GM12878 (cell line): ENCODE measurements around the gene ROBO1. TPM values are rescaled to one million over a fixed set of nuclear protein-coding genes. Genes with fewer than 3 reads are reported as not detected.

Experiments used
- ATAC-seq: fragments of 200-7000 bp; cut with Tn5 transposase; 3 replicates; pipeline ENCODE4 v1.9.1; 2020; ENCODE audit warnings: mild to moderate bottlenecking, moderate library complexity
- BruUV-seq: library from RNA; stranded (reverse); fragments of 400-500 nt; replicated peaks from 2 replicates; lab custom pipeline; 2021; lab: Mats Ljungman, UMichigan
- CTCF ChIA-PET: fragments of 300-600 bp; sonication (Branson Sonifier 250); formaldehyde crosslinking; extraction: SDS; loops from one replicate; lab custom pipeline; 2021; ENCODE audit warnings: inconsistent platforms; lab: Yijun Ruan, JAX
- POLR2A ChIA-PET: fragments of 350-600 bp; formaldehyde crosslinking; extraction: SDS; loops from one replicate; lab custom pipeline; 2021; ENCODE audit warnings: inconsistent platforms; lab: Charles Lee
- RAD21 ChIA-PET: fragments of 300-600 bp; sonication (Branson Sonifier 250); formaldehyde crosslinking; loops from one replicate; lab custom pipeline; 2023; ENCODE audit warnings: antibody characterized with exemption; ENCODE audit not compliant: unreplicated experiment; lab: Charles Lee
- SMC1A ChIA-PET: fragments of 300-600 bp; sonication (Branson Sonifier 250); formaldehyde crosslinking; loops from one replicate; lab custom pipeline; 2023; ENCODE audit not compliant: unreplicated experiment, uncharacterized antibody; lab: Charles Lee
- DNase-seq: peaks from one replicate; pipeline ENCODE4 v3.0.0-alpha.2; 2011; ENCODE audit warnings: low read depth, low spot score
- FAIRE-seq: peaks from 3 replicates; lab custom pipeline; 2011; peaks lifted over from hg19 to GRCh38; lab: Jason Lieb, UNC
- H2AFZ ChIP-seq: 2 replicates; pipeline ENCODE4 v1.6.0; 2011; ENCODE audit warnings: low read depth, low read length, control low read depth; ENCODE audit not compliant: control insufficient read depth
- H3K27ac ChIP-seq: 2 replicates; pipeline ENCODE4 v1.5.1; 2011; ENCODE audit warnings: control low read depth; ENCODE audit not compliant: control insufficient read depth, insufficient read depth
- H3K27me3 ChIP-seq, 2 experiments: replicated peaks in 1 of 2; 2 replicates each; pipeline versions ENCODE4 v1.6.0 to v1.6.1; 2011; ENCODE audit warnings: low read length in 1 of 2; ENCODE audit not compliant: control insufficient read depth in 2 of 2, insufficient read depth in 2 of 2
- H3K36me3 ChIP-seq, 2 experiments: 2 replicates each; pipeline ENCODE4 v1.5.1; 2011; ENCODE audit warnings: low read length in 1 of 2; ENCODE audit not compliant: control insufficient read depth in 2 of 2, insufficient read depth in 2 of 2
- H3K4me1 ChIP-seq: 2 replicates; pipeline ENCODE4 v1.6.1; 2011; ENCODE audit warnings: mild to moderate bottlenecking, low read length, moderate library complexity, mixed read lengths; ENCODE audit not compliant: control insufficient read depth, insufficient read depth
- H3K4me2 ChIP-seq: 2 replicates; pipeline ENCODE4 v1.6.0; 2011; ENCODE audit warnings: control low read depth; ENCODE audit not compliant: control insufficient read depth, insufficient read depth
- H3K4me3 ChIP-seq: fragments of 200-600 bp; sonication (generic); 2 replicates; pipeline ENCODE4 v1.5.1; 2016
- H3K79me2 ChIP-seq: 2 replicates; pipeline ENCODE4 v1.6.0; 2011; ENCODE audit warnings: low read length; ENCODE audit not compliant: control insufficient read depth, insufficient read depth
- H3K9ac ChIP-seq: 2 replicates; pipeline ENCODE4 v1.8.0; 2011; ENCODE audit warnings: low read length, control low read depth, mixed read lengths; ENCODE audit not compliant: control insufficient read depth, insufficient read depth
- H3K9me3 ChIP-seq: replicated peaks from 3 replicates; pipeline ENCODE4 v1.5.1; 2011; ENCODE audit warnings: mild to moderate bottlenecking, low read length; ENCODE audit not compliant: control insufficient read depth, insufficient read depth
- H4K20me1 ChIP-seq: 2 replicates; pipeline ENCODE4 v1.6.0; 2011; ENCODE audit not compliant: control insufficient read depth, insufficient read depth
- ATF7 ChIP-seq: fragments of 450-650 bp; IDR thresholded peaks from 2 replicates; pipeline ENCODE4 v1.6.1; 2016; ENCODE audit warnings: low read depth, mild to moderate bottlenecking
- BCL3 ChIP-seq: IDR thresholded peaks from 2 replicates; pipeline ENCODE4 v1.6.1; 2011; ENCODE audit warnings: borderline replicate concordance, low read depth, mild to moderate bottlenecking, moderate library complexity, low read length; ENCODE audit not compliant: insufficient read depth, poor library complexity, severe bottlenecking
- HDAC6 ChIP-seq: fragments of 200-600 bp; sonication (generic); IDR thresholded peaks from one replicate; pipeline ENCODE4 v1.8.0; 2017; ENCODE audit warnings: antibody characterized with exemption; ENCODE audit not compliant: unreplicated experiment
- IKZF2 ChIP-seq, 2 experiments: fragments of 450-650 bp; IDR thresholded peaks; 2 replicates each; pipeline ENCODE4 v1.6.1; 2017; ENCODE audit warnings: mild to moderate bottlenecking in 2 of 2, moderate library complexity in 2 of 2
- IRF5 ChIP-seq: fragments of 450-650 bp; IDR thresholded peaks from 2 replicates; pipeline ENCODE4 v1.6.1; 2017; ENCODE audit warnings: borderline replicate concordance
- JUND ChIP-seq: IDR thresholded peaks from 2 replicates; pipeline ENCODE4 v1.6.1; 2012; ENCODE audit warnings: low read depth, mild to moderate bottlenecking, low read length, improper control_type of control experiment, moderate library complexity
- MAX ChIP-seq: IDR thresholded peaks from 2 replicates; pipeline ENCODE4 v1.6.1; 2012; ENCODE audit warnings: low read depth, low read length, improper control_type of control experiment
- NFXL1 ChIP-seq: fragments of 450-650 bp; IDR thresholded peaks from 2 replicates; pipeline ENCODE4 v1.6.1; 2017; ENCODE audit warnings: antibody characterized with exemption, mild to moderate bottlenecking, borderline replicate concordance
- NFYA ChIP-seq: IDR thresholded peaks from 2 replicates; pipeline ENCODE4 v1.6.1; 2011; ENCODE audit warnings: low read depth, mild to moderate bottlenecking, low read length, improper control_type of control experiment, borderline replicate concordance
- PKNOX1 ChIP-seq: fragments of 450-650 bp; IDR thresholded peaks from 2 replicates; pipeline ENCODE4 v1.6.1; 2016; ENCODE audit warnings: mild to moderate bottlenecking
- SIN3A ChIP-seq: IDR thresholded peaks from 2 replicates; pipeline ENCODE4 v1.6.1; 2012; ENCODE audit warnings: low read depth, low read length, improper control_type of control experiment
- TCF7 ChIP-seq: IDR thresholded peaks from 2 replicates; pipeline ENCODE4 v1.6.1; 2014; ENCODE audit warnings: antibody characterized with exemption, borderline replicate concordance
- WGBS: methylation state at CpG from one replicate; pipeline ENCODE4 v1.1.6; 2016; ENCODE audit warnings: low lambda C conversion rate; ENCODE audit not compliant: insufficient replicate concordance, insufficient coverage; ENCODE audit errors: missing lambda C conversion rate; 5-methylcytosine and 5-hydroxymethylcytosine counted together
- in situ Hi-C: fragments of 300-500 bp; cut with MboI; formaldehyde crosslinking; loops from 9 replicates; pipeline ENCODE4 v1.14.3; 2018; ENCODE audit warnings: mixed read lengths
- intact Hi-C: fragments of 100-400 bp; cut with micrococcal nuclease; formaldehyde crosslinking; loops from one replicate; pipeline ENCODE4 v1.14.2; 2022; ENCODE audit not compliant: unreplicated experiment
- polyA plus RNA-seq, 11 experiments: library from polyadenylated mRNA; depleted of rRNA in 4 of 11; unstranded in 6 of 11; stranded (reverse) in 5 of 11; fragments of >200 nt; fragmentation: Nextera tagmentation in 4 of 11; fragmentation: Illumina TruSeq in 1 of 11; extraction: Ambion mirVana in 4 of 11; extraction: Trizol in 1 of 11; gene quantifications; 1 replicate in 1 of 11; 2 replicates in 10 of 11; pipeline versions ENCODE4 v1.2.1 to v1.2.3, GENCODE V29; 2011 to 2016; ENCODE audit warnings: inconsistent platforms in 2 of 11, missing spikeins in 2 of 11, low read depth in 1 of 11
- total RNA-seq, 4 experiments: library from RNA; depleted of rRNA in 3 of 4; stranded (reverse); fragments of >200 nt in 3 of 4; fragmentation: Illumina TruSeq in 1 of 4; extraction: Trizol in 1 of 4; gene quantifications; 2 replicates each; pipeline versions ENCODE4 v1.2.1 to v1.2.3, GENCODE V29; 2013 to 2021

The ROBO1 gene
- total and polyA plus RNA-seq, 10 of the 15 experiments (the other 5 are each of a cell fraction or from before 2014, with no cell fraction given) = 0.29 to 46.5 (median 1.2) TPM

GRCh38 chr3:79670178-79670577 is 97.6 kb downstream of the ROBO1 start:
- Histone ChIP-seq H3K9me3 (no peaks in the 10 kb centered on the region), H3K27ac (no peak overlapping the region), H3K4me1 (no peaks in the 10 kb centered on the region), H3K4me2 (no peak overlapping the region), H3K27me3 (no peaks in the 10 kb centered on the region), H3K4me3 (no peak overlapping the region), H2AFZ (no peak overlapping the region), H3K79me2 (no peaks in the 10 kb centered on the region), H3K9ac (no peak overlapping the region), H3K36me3 (no peaks in the 10 kb centered on the region), H4K20me1 (no peaks in the 10 kb centered on the region)
- FAIRE-seq = no peak
- whole genome bisulfite sequencing = 15% methylated on average over 3 of the region's 3 CpGs
- no peak for DNase-seq
- ChIA-PET POLR2A (no interaction called here), RAD21 (no interaction called here), SMC1A (no interaction called here), CTCF (no interaction called here)
- intact Hi-C loops = no loop called here
- ATAC-seq = no peak
- in situ Hi-C loops = no loop called here
- BruUV-seq = no TSS peak
- TF ChIP-seq MAX (no peak), SIN3A (no peak), NFYA (no peak), NFXL1 (no peak), HDAC6 (no peak), ATF7 (no peak), PKNOX1 (no peak), TCF7 (no peak), IRF5 (no peak), BCL3 (no peak), IKZF2 (IDR thresholded peaks at IDR 0.05) (no peak), JUND (no peak)
